Measurements from ENCODE around the gene PBXIP1. TPM values are rescaled to one million over a fixed set of nuclear protein-coding genes. Genes with fewer than 3 reads are reported as not detected.

PBXIP1 gene
- total and polyA plus RNA-seq, 2 of the 13 experiments (the other 11 are each of a cell fraction or from before 2014, with no cell fraction given) = 16.3 to 31.9 TPM

GRCh38 chr1:154999571-155000410, 43.9 kb upstream of the PBXIP1 start (continued):
- TF ChIP-seq PRDM10 (CRISPR knock-in tag; IDR thresholded peaks at IDR 0.05; ENCODE audit: low read depth) (0 out of 2 replicates have a peak, but pooled peaks have one; percentile 33), ZNF33A (CRISPR knock-in tag; IDR thresholded peaks at IDR 0.05; ENCODE audit: borderline replicate concordance) (no peak), AGO2 (optimal IDR thresholded peaks at IDR 0.05; ENCODE audit: low read depth, low read length) (peak; percentile 43), MAFK (conservative IDR thresholded peaks at IDR 0.05 in 1 of 2, IDR thresholded peaks at IDR 0.05 in 1 of 2; ENCODE audit: low read length in 2 of 2) (0 out of 4 replicates have a peak, but pooled peaks of 1 of the 2 experiments have one; percentile 1), ZNF564 (CRISPR knock-in tag; IDR thresholded peaks at IDR 0.05) (0 out of 2 replicates have a peak, but pooled peaks have one; percentile 48), ZNF17 (CRISPR knock-in tag; IDR thresholded peaks at IDR 0.05) (no peak), NR3C1 (CRISPR knock-in tag; IDR thresholded peaks at IDR 0.05) (no peak), MXI1 (IDR thresholded peaks at IDR 0.05; ENCODE audit: borderline replicate concordance, low read depth, low read length) (peak; percentile 57; the same call in 1 of the 3 replicates), CSRNP1 (CRISPR knock-in tag; IDR thresholded peaks at IDR 0.05) (0 out of 2 replicates have a peak, but pooled peaks have one; percentile 2), ZNF839 (CRISPR knock-in tag; IDR thresholded peaks at IDR 0.05; ENCODE audit: borderline replicate concordance) (no peak), THRA (CRISPR knock-in tag; IDR thresholded peaks at IDR 0.05; ENCODE audit: borderline replicate concordance) (peak; percentile 53; the same call in 1 of the 2 replicates), ZNF766 (CRISPR knock-in tag; IDR thresholded peaks at IDR 0.05; ENCODE audit: borderline replicate concordance) (no peak), ZNF605 (CRISPR knock-in tag; IDR thresholded peaks at IDR 0.05) (peak; percentile 69), GATAD2A (CRISPR knock-in tag; IDR thresholded peaks at IDR 0.05) (peak; percentile 57), ZNF281 (CRISPR knock-in tag; IDR thresholded peaks at IDR 0.05; ENCODE audit: borderline replicate concordance) (peak; percentile 46; the same call in 1 of the 2 replicates), MIXL1 (CRISPR knock-in tag; IDR thresholded peaks at IDR 0.05) (no peak), SP2 (CRISPR knock-in tag; IDR thresholded peaks at IDR 0.05) (0 out of 2 replicates have a peak, but pooled peaks have one; percentile 36), JDP2 (CRISPR knock-in tag; IDR thresholded peaks at IDR 0.05; ENCODE audit: borderline replicate concordance) (no peak), ZBTB8A (CRISPR knock-in tag; IDR thresholded peaks at IDR 0.05; ENCODE audit: borderline replicate concordance, low read depth) (no peak)
